ENCODE measurements around the gene C13orf46.

Gene C13orf46

DNA sequence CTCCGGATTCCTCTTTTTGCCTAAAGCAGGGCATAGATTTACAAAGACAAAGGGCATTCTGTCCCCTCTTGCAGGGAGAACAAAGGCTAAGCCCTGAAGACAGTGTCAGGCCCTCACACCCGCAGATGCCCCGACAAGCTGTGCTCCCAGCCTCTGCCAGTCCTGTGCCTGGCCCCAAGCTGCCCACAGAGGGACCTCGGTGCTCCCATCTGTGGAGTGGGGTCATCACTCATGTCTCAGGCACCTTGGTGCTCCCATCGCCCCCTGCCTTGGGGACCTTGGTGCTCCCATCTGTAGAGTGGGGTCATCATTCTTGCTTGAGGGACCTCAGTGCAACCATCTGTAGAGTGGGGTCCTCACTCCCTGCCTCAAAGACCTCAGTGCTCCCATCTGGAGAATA lies 24.3 kb downstream of the C13orf46 start:
- TF ChIP-seq, protein P1, sequence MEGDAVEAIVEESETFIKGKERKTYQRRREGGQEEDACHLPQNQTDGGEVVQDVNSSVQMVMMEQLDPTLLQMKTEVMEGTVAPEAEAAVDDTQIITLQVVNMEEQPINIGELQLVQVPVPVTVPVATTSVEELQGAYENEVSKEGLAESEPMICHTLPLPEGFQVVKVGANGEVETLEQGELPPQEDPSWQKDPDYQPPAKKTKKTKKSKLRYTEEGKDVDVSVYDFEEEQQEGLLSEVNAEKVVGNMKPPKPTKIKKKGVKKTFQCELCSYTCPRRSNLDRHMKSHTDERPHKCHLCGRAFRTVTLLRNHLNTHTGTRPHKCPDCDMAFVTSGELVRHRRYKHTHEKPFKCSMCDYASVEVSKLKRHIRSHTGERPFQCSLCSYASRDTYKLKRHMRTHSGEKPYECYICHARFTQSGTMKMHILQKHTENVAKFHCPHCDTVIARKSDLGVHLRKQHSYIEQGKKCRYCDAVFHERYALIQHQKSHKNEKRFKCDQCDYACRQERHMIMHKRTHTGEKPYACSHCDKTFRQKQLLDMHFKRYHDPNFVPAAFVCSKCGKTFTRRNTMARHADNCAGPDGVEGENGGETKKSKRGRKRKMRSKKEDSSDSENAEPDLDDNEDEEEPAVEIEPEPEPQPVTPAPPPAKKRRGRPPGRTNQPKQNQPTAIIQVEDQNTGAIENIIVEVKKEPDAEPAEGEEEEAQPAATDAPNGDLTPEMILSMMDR (IDR thresholded peaks at IDR 0.05; ENCODE audit: insufficient read depth, low read length, missing control alignments): no peak
- CTCF ChIA-PET: interaction anchor here (1.4 to 1.7 kb wide), 2 partner anchors 21 to 273 kb away, joined by 4 to 5 read pairs; no protein-coding TSS in a partner anchor
- POLR2A ChIA-PET: no interaction called here
- H3K4me3 ChIP-seq (ENCODE audit: low read depth, low read length): no peak overlapping the region
- no peak for DNase-seq (ENCODE audit: low read depth, low spot score)

GRCh38 chr13:113948034-113948742 lies 25.7 kb downstream of the C13orf46 start:
- no peak overlapping the region for H3K4me3 ChIP-seq (ENCODE audit: low read depth, low read length)
- ChIA-PET CTCF (interaction anchor here (0.7 to 2.1 kb wide), 10 partner anchors 10 to 288 kb away, joined by 3 to 11 read pairs (median 5); no protein-coding TSS in a partner anchor), POLR2A (no interaction called here)
- DNase-seq (ENCODE audit: low read depth, low spot score): no peak
- TF ChIP-seq, protein P1 (IDR thresholded peaks at IDR 0.05; ENCODE audit: insufficient read depth, low read length, missing control alignments): no peak

GRCh38 chr13:113947311-113948033 lies 26.4 kb downstream of the C13orf46 start:
- TF ChIP-seq, protein P1 (IDR thresholded peaks at IDR 0.05; ENCODE audit: insufficient read depth, low read length, missing control alignments): peak; percentile 83
- no peak overlapping the region for H3K4me3 ChIP-seq (ENCODE audit: low read depth, low read length)
- no peak for DNase-seq (ENCODE audit: low read depth, low spot score)
- ChIA-PET POLR2A (no interaction called here), CTCF (interaction anchor here (0.6 to 2.1 kb wide), 20 partner anchors 10 to 288 kb away, joined by 3 to 13 read pairs (median 4); partner anchors contain the start of gene GAS6)

DNA sequence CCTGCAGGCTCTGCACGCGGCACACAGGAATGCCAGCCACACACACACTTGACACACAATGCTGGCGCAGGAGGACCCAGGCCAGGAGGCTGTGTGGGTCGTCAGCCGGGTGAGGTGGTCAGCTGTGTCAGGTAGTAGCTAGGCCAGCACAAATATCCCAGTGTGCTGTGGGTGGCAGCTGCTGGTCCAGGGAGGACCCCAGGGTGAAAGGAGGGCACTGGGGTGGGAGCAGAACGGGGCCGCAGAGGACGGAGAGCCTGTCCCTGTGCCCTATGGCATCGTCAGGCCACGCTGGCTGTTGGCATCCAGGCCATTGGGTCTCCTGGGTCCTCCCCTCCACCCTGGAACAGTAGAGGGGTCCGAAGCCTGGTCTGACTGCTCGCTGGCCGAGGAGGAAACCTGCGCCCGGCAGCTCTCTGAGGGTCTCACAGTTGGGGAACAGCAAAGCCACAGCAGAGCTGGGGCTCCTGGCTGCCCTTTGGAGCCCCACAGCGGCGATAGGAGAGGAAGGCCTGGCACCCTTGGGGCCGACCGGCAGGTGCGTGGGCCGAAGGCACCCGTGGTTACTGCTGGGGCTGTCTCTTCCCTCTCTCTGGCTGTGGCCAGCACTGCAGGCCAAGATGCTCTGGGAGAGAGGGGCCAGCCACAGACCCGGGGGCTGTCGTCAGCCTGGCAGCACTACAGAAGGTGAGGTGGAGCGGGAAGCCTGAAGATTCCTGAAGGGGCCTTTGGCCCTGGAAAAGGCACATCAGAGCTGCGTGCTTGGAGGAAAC lies 27.3 kb downstream of the C13orf46 start:
- TF ChIP-seq, protein P1 (IDR thresholded peaks at IDR 0.05; ENCODE audit: insufficient read depth, low read length, missing control alignments): no peak
- no peak overlapping the region for H3K4me3 ChIP-seq (ENCODE audit: low read depth, low read length)
- POLR2A ChIA-PET: interaction anchor here (1.1 kb wide), 1 partner anchor 126 kb away, joined by 4 read pairs; no protein-coding TSS in a partner anchor
- no peak for DNase-seq (ENCODE audit: low read depth, low spot score)
- CTCF ChIA-PET: interaction anchor here (1.0 to 1.9 kb wide), 15 partner anchors 9 to 282 kb away, joined by 3 to 13 read pairs (median 4); no protein-coding TSS in a partner anchor

- ChIA-PET POLR2A (interaction anchor here (1.1 kb wide), 1 partner anchor 125 kb away, joined by 4 read pairs; no protein-coding TSS in a partner anchor), CTCF (interaction anchor here (0.9 to 1.8 kb wide), 10 partner anchors 8 to 283 kb away, joined by 3 to 13 read pairs (median 4); partner anchors contain the start of gene GAS6)
- DNase-seq (ENCODE audit: low read depth, low spot score): no peak
- TF ChIP-seq, protein P1 (IDR thresholded peaks at IDR 0.05; ENCODE audit: insufficient read depth, low read length, missing control alignments): no peak
- no peak overlapping the region for H3K4me3 ChIP-seq (ENCODE audit: low read depth, low read length)
Measured at GRCh38 chr13:113945857-113946408, 27.9 kb downstream of the C13orf46 start.
